ENCODE data around the gene PUM2.

PUM2 gene

GRCh38 chr2:20366672-20367116, 16.1 kb upstream of the PUM2 start:
- Histone ChIP-seq H3K4me3 (ENCODE audit: low read length) (no peak overlapping the region), H3K27me3 (ENCODE audit: insufficient read depth, low read length) (no peaks in the 10 kb centered on the region), H3K4me1 (ENCODE audit: insufficient read depth, low read length) (no peaks in the 10 kb centered on the region; the same call in 1 of the 2 replicates), H3K9me3 (ENCODE audit: insufficient read depth, low read depth, low read length) (peaks cover 5% of the 10 kb centered on the region; the same call in 1 of the 2 replicates), H3K9ac (ENCODE audit: low read depth, low read length) (no peak overlapping the region), H3K27ac (ENCODE audit: low read length) (no peak overlapping the region), H3K36me3 (ENCODE audit: insufficient read depth, low read depth, low read length) (no peaks in the 10 kb centered on the region)

GRCh38 chr2:20365249-20365817, 14.7 kb upstream of the PUM2 start:
- no peaks in the 10 kb centered on the region for H3K27me3 ChIP-seq (ENCODE audit: insufficient read depth, low read length)
- H3K4me3 ChIP-seq (ENCODE audit: low read length): no peak overlapping the region
- no peak overlapping the region for H3K9ac ChIP-seq (ENCODE audit: low read depth, low read length)
- H3K36me3 ChIP-seq (ENCODE audit: insufficient read depth, low read depth, low read length): no peaks in the 10 kb centered on the region
- H3K4me1 ChIP-seq (ENCODE audit: insufficient read depth, low read length): no peaks in the 10 kb centered on the region; the same call in 1 of the 2 replicates
- no peak overlapping the region for H3K27ac ChIP-seq (ENCODE audit: low read length)
- H3K9me3 ChIP-seq (ENCODE audit: insufficient read depth, low read depth, low read length): peaks cover 5% of the 10 kb centered on the region; the same call in 1 of the 2 replicates

DNA sequence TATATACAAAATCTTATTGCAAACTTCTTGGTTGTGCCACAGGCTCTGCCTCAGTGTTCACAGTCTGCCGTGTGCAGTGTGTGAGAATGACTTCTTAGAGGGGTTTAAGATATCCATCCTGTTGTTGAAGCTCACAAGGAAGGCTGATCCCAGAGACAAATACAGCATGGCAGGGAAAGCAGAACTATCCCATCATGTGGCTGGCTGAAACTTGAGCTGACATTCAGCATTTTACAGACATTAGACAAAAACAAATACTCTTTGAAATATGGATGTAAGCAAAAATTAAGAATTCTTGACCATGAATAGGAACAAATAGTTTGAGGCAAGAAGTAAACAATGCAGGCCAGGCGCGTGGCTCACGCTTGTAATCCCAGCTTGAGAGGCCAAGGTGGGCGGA, 12.9 kb upstream of the PUM2 start:
- peaks cover 5% of the 10 kb centered on the region; the same call in 1 of the 2 replicates for H3K9me3 ChIP-seq (ENCODE audit: insufficient read depth, low read depth, low read length)
- no peak overlapping the region for H3K4me3 ChIP-seq (ENCODE audit: low read length)
- no peaks in the 10 kb centered on the region for H3K27me3 ChIP-seq (ENCODE audit: insufficient read depth, low read length)
- no peak overlapping the region for H3K9ac ChIP-seq (ENCODE audit: low read depth, low read length)
- H3K4me1 ChIP-seq (ENCODE audit: insufficient read depth, low read length): no peaks in the 10 kb centered on the region; the same call in 1 of the 2 replicates
- no peaks in the 10 kb centered on the region for H3K36me3 ChIP-seq (ENCODE audit: insufficient read depth, low read depth, low read length)
- H3K27ac ChIP-seq (ENCODE audit: low read length): no peak overlapping the region

- Histone ChIP-seq H3K9me3 (ENCODE audit: insufficient read depth, low read depth, low read length) (peaks cover 3% of the 10 kb centered on the region; the same call in 1 of the 2 replicates), H3K27ac (ENCODE audit: low read length) (no peak overlapping the region), H3K36me3 (ENCODE audit: insufficient read depth, low read depth, low read length) (no peaks in the 10 kb centered on the region), H3K9ac (ENCODE audit: low read depth, low read length) (no peak overlapping the region), H3K27me3 (ENCODE audit: insufficient read depth, low read length) (no peaks in the 10 kb centered on the region), H3K4me3 (ENCODE audit: low read length) (no peak overlapping the region), H3K4me1 (ENCODE audit: insufficient read depth, low read length) (no peaks in the 10 kb centered on the region; the same call in 1 of the 2 replicates)
Measured at GRCh38 chr2:20362701-20363435, 12.2 kb upstream of the PUM2 start.

- Histone ChIP-seq H3K27ac (ENCODE audit: low read length) (no peak overlapping the region), H3K4me3 (ENCODE audit: low read length) (no peak overlapping the region), H3K9ac (ENCODE audit: low read depth, low read length) (no peak overlapping the region), H3K27me3 (ENCODE audit: insufficient read depth, low read length) (no peaks in the 10 kb centered on the region), H3K36me3 (ENCODE audit: insufficient read depth, low read depth, low read length) (no peaks in the 10 kb centered on the region), H3K4me1 (ENCODE audit: insufficient read depth, low read length) (no peaks in the 10 kb centered on the region; the same call in 1 of the 2 replicates), H3K9me3 (ENCODE audit: insufficient read depth, low read depth, low read length) (no peaks in the 10 kb centered on the region)
Measured at GRCh38 chr2:20361893-20362292, 11.2 kb upstream of the PUM2 start.

GRCh38 chr2:20359096-20359495, 8.5 kb upstream of the PUM2 start:
- Histone ChIP-seq H3K27ac (ENCODE audit: low read length) (no peak overlapping the region), H3K36me3 (ENCODE audit: insufficient read depth, low read depth, low read length) (no peaks in the 10 kb centered on the region), H3K9me3 (ENCODE audit: insufficient read depth, low read depth, low read length) (no peaks in the 10 kb centered on the region), H3K27me3 (ENCODE audit: insufficient read depth, low read length) (no peaks in the 10 kb centered on the region), H3K4me1 (ENCODE audit: insufficient read depth, low read length) (no peaks in the 10 kb centered on the region), H3K4me3 (ENCODE audit: low read length) (no peak overlapping the region), H3K9ac (ENCODE audit: low read depth, low read length) (no peak overlapping the region)

DNA sequence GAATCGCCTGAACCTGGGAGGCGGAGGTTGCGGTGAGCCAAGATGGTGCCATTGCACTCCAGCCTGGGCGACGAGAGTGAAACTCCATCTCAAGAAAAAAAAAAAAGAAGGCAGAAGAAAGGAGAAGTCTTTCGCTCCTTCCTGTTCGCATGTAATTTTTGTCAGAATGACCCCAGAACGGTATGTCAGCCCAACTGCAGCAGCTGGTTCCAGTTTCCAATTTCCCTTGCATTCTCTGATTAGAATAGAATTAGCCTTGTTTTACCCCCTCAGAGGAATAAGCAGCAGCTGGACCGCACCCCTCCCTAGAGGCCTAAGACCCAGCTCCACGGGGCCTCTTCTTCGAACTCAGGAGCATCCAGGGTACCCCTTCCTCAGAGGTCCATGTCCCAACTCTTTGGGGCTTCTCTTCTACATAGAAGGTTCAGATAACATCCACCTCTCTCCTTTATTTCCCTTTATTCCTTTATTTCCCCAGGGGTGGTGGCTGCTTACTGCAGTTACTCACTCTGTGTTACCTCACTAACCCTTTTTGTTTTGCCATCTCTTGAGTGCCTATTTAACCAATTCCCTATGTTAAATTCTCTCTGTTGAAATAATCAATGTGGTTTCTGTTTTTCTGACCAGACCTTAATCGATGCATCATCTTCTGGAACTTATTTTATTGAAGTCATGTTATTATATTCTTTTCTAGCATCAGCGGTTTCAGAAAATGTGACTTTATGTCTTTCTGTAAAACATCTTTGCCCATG, 7.2 kb upstream of the PUM2 start:
- Histone ChIP-seq H3K9ac (ENCODE audit: low read depth, low read length) (no peak overlapping the region), H3K9me3 (ENCODE audit: insufficient read depth, low read depth, low read length) (no peaks in the 10 kb centered on the region), H3K27me3 (ENCODE audit: insufficient read depth, low read length) (no peaks in the 10 kb centered on the region), H3K27ac (ENCODE audit: low read length) (no peak overlapping the region), H3K36me3 (ENCODE audit: insufficient read depth, low read depth, low read length) (no peaks in the 10 kb centered on the region), H3K4me1 (ENCODE audit: insufficient read depth, low read length) (no peaks in the 10 kb centered on the region), H3K4me3 (ENCODE audit: low read length) (no peak overlapping the region)

DNA sequence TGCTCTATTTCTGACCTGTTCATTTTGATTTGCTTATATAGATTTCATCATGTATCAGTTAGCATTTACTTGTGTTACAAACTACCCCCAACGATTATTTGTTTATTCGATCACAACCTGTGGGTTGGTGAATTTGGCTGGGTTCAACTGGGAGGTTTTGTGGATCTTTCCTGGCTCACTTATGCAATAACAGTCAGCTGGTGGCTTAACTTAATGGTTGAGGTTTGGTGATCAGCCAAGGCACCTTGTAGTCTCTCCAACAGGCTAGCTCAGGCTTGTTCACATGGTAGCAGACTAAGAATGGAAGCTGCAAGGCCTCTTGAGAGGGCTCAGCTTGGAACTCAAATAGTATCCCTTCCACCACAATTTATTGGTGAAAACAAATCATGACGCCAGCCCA, 5.4 kb upstream of the PUM2 start:
- Histone ChIP-seq H3K9ac (ENCODE audit: low read depth, low read length) (no peak overlapping the region), H3K27ac (ENCODE audit: low read length) (no peak overlapping the region), H3K4me3 (ENCODE audit: low read length) (no peak overlapping the region), H3K36me3 (ENCODE audit: insufficient read depth, low read depth, low read length) (no peaks in the 10 kb centered on the region), H3K9me3 (ENCODE audit: insufficient read depth, low read depth, low read length) (no peaks in the 10 kb centered on the region), H3K4me1 (ENCODE audit: insufficient read depth, low read length) (peaks cover 16% of the 10 kb centered on the region; the same call in 1 of the 2 replicates), H3K27me3 (ENCODE audit: insufficient read depth, low read length) (no peaks in the 10 kb centered on the region)

- peaks cover 16% of the 10 kb centered on the region; the same call in 1 of the 2 replicates for H3K4me1 ChIP-seq (ENCODE audit: insufficient read depth, low read length)
- H3K27ac ChIP-seq (ENCODE audit: low read length): no peak overlapping the region
- no peaks in the 10 kb centered on the region for H3K36me3 ChIP-seq (ENCODE audit: insufficient read depth, low read depth, low read length)
- no peaks in the 10 kb centered on the region for H3K9me3 ChIP-seq (ENCODE audit: insufficient read depth, low read depth, low read length)
- no peaks in the 10 kb centered on the region for H3K27me3 ChIP-seq (ENCODE audit: insufficient read depth, low read length)
- no peak overlapping the region for H3K4me3 ChIP-seq (ENCODE audit: low read length)
- H3K9ac ChIP-seq (ENCODE audit: low read depth, low read length): no peak overlapping the region
Measured at GRCh38 chr2:20355131-20355530, 4.5 kb upstream of the PUM2 start.

DNA sequence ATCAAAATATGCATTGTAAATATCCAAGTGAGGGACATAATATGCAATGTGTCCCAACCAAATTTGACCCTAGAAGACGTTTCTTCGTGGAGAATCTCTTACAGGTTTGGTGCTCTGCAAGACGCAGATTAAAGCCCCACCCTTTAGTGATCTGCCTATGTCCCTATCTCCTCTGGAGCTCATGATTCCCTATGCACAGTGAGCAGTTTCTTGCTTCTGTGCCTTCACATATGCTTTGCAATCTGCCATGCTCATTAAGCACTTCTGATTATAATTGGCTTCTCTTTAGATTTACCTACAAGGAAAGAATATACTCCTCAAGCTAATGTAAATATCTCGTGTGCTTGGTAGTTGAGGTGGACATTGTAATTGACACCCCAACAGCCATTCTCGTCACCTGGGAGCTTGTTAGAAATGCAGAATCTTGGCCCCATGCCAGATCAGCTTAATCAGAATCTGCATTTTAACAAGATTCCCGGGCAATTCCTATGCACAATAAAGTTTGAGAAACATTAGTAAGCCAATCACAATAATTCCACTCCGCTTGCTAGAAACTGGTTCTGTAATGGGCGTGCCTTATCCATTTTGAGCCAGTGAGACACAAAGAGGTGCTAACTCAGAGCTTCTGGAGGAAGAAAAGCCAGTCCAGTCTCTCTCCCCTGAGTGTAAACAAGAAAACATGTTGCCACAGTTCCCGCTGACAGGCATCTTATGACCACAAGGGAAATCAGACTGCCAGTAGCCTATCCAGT, 2.8 kb upstream of the PUM2 start:
- peaks cover 1% of the 10 kb centered on the region; the same call in 1 of the 2 replicates for H3K36me3 ChIP-seq (ENCODE audit: insufficient read depth, low read depth, low read length)
- H3K27ac ChIP-seq (ENCODE audit: low read length): no peak overlapping the region
- no peak overlapping the region for H3K9ac ChIP-seq (ENCODE audit: low read depth, low read length)
- no peaks in the 10 kb centered on the region for H3K27me3 ChIP-seq (ENCODE audit: insufficient read depth, low read length)
- H3K4me3 ChIP-seq (ENCODE audit: low read length): no peak overlapping the region
- no peaks in the 10 kb centered on the region for H3K9me3 ChIP-seq (ENCODE audit: insufficient read depth, low read depth, low read length)
- H3K4me1 ChIP-seq (ENCODE audit: insufficient read depth, low read length): peaks cover 19% of the 10 kb centered on the region; the same call in 1 of the 2 replicates

DNA sequence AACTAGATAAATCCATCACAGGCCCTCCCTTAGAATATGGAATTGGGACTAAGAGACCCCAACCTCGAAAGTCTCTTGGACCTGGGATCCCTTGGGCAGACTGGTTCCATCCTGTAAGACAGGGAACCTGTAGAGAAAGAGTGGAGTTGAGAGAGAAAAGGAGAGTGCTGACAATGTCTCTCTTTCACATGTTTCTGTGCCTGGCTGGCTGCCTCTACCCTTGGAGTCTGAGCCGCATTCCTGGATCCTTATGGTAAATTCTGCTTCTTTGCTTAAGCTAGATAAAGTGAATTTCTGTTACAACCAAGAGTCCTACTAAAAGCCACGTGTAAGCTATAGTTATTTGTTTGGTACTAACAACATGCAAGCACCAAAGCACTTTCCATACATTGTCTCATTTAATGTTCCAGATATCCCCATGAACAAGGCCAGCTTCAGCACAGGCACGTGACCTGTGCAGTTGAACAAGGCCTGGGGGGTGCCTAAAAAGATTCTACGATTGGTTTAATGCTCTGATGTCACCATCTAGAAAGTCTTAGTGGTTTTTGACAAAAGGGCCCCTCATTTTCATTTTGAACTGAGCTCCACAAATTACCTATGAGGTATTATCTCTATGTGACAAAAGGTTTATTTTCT, 2.1 kb upstream of the PUM2 start:
- Histone ChIP-seq H3K27ac (ENCODE audit: low read length) (no peak overlapping the region), H3K9ac (ENCODE audit: low read depth, low read length) (peak overlapping the region; percentile 99; the same call in 1 of the 2 replicates), H3K9me3 (ENCODE audit: insufficient read depth, low read depth, low read length) (no peaks in the 10 kb centered on the region), H3K4me1 (ENCODE audit: insufficient read depth, low read length) (peaks cover 22% of the 10 kb centered on the region; the same call in 1 of the 2 replicates), H3K4me3 (ENCODE audit: low read length) (no peak overlapping the region), H3K27me3 (ENCODE audit: insufficient read depth, low read length) (no peaks in the 10 kb centered on the region), H3K36me3 (ENCODE audit: insufficient read depth, low read depth, low read length) (peaks cover 4% of the 10 kb centered on the region; the same call in 1 of the 2 replicates)
